A549 (cell line): ENCODE results near the gene UBA52.

Source experiments
- POLR2A ChIP-seq: IDR thresholded peaks from 2 replicates; pipeline ENCODE4 v1.6.1; 2012; ENCODE audit warnings: mild to moderate bottlenecking, low read length
- TF ChIP-seq, protein P1 (sequence below): fragments of >200 bp; sonication (Bioruptor Twin); formaldehyde crosslinking; IDR thresholded peaks from 3 replicates; pipeline ENCODE4 v1.5.1; 2016

DNA sequence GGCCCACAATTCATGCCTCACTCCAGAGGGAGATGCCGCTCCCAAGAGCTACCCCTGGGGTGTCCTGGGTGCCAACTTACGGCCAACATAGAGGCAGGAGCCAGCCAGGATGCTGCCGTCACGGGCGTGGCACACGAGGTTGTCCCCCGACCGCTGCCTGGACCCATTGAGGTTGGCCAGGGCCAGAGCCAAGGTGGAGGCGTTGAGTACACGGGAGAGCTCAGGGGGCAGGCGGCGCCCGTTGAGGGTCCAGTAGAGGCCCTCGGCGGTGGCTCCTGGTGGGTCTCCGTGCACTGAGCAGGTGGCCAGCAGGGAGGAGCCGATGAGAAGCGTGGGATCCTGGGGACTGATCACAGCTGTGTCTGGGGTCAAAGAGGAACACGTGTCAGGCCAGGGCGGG, 27.8 kb downstream of the UBA52 start:
- TF ChIP-seq, protein P1, sequence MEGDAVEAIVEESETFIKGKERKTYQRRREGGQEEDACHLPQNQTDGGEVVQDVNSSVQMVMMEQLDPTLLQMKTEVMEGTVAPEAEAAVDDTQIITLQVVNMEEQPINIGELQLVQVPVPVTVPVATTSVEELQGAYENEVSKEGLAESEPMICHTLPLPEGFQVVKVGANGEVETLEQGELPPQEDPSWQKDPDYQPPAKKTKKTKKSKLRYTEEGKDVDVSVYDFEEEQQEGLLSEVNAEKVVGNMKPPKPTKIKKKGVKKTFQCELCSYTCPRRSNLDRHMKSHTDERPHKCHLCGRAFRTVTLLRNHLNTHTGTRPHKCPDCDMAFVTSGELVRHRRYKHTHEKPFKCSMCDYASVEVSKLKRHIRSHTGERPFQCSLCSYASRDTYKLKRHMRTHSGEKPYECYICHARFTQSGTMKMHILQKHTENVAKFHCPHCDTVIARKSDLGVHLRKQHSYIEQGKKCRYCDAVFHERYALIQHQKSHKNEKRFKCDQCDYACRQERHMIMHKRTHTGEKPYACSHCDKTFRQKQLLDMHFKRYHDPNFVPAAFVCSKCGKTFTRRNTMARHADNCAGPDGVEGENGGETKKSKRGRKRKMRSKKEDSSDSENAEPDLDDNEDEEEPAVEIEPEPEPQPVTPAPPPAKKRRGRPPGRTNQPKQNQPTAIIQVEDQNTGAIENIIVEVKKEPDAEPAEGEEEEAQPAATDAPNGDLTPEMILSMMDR = no peak
- no peak for TF ChIP-seq POLR2A
